ENCODE results near the gene ABHD8.

Gene ABHD8

GRCh38 chr19:17305216-17305516, 1.9 kb upstream of the ABHD8 start:
- DNase-seq: no peak
- TF ChIP-seq EZH2phosphoT487 (IDR thresholded peaks at IDR 0.05; ENCODE audit: low read length) (no peak), EZH2 (optimal IDR thresholded peaks at IDR 0.05; ENCODE audit: low read depth, low read length) (no peak), CTCF (IDR thresholded peaks at IDR 0.05; ENCODE audit: low read length) (no peak)
- no peaks in the 10 kb centered on the region for H3K9me3 ChIP-seq (replicated peaks; ENCODE audit: insufficient read depth, low read length)
- peak overlapping the region; percentile 19; the same call in 1 of the 2 replicates for H2AFZ ChIP-seq (ENCODE audit: low read length)
- no peaks in the 10 kb centered on the region for H4K20me1 ChIP-seq (ENCODE audit: insufficient read depth, low read length)
- H3K79me2 ChIP-seq (ENCODE audit: low read length): peaks cover 28% of the 10 kb centered on the region
- H3K9me2 ChIP-seq (replicated peaks; ENCODE audit: insufficient read depth, low read length): no peaks in the 10 kb centered on the region
- peak overlapping the region; percentile 47; the same call in 1 of the 2 replicates for H3K27ac ChIP-seq (ENCODE audit: low read length)
- H3K4me3 ChIP-seq (ENCODE audit: low read length): 0 out of 2 replicates have a peak overlapping the region, but pooled peaks have one; percentile 5
- peaks cover 18% of the 10 kb centered on the region for H3K4me1 ChIP-seq (ENCODE audit: low read length)
- no peaks in the 10 kb centered on the region for H3K36me3 ChIP-seq (replicated peaks; ENCODE audit: insufficient read depth, low read length)
- H3F3A ChIP-seq (ENCODE audit: insufficient read depth, low read length): peaks cover 24% of the 10 kb centered on the region
- peak overlapping the region; percentile 21; the same call in 1 of the 2 replicates for H3K9ac ChIP-seq (ENCODE audit: low read length)
- H3K4me2 ChIP-seq (ENCODE audit: low read depth, low read length): peak overlapping the region; percentile 46
- H3K27me3 ChIP-seq (replicated peaks; ENCODE audit: insufficient read depth, low read length): no peaks in the 10 kb centered on the region

GRCh38 chr19:17304386-17305215, 1.4 kb upstream of the ABHD8 start:
- H4K20me1 ChIP-seq (ENCODE audit: insufficient read depth, low read length): no peaks in the 10 kb centered on the region
- H3K4me2 ChIP-seq (ENCODE audit: low read depth, low read length): peak overlapping the region; percentile 46
- H3K27me3 ChIP-seq (replicated peaks; ENCODE audit: insufficient read depth, low read length): no peaks in the 10 kb centered on the region
- no peaks in the 10 kb centered on the region for H3K36me3 ChIP-seq (replicated peaks; ENCODE audit: insufficient read depth, low read length)
- H3K4me1 ChIP-seq (ENCODE audit: low read length): peaks cover 17% of the 10 kb centered on the region
- no peaks in the 10 kb centered on the region for H3K9me3 ChIP-seq (replicated peaks; ENCODE audit: insufficient read depth, low read length)
- H3K9me2 ChIP-seq (replicated peaks; ENCODE audit: insufficient read depth, low read length): no peaks in the 10 kb centered on the region
- H3K9ac ChIP-seq (ENCODE audit: low read length): peak overlapping the region; percentile 21; the same call in 1 of the 2 replicates
- H3K79me2 ChIP-seq (ENCODE audit: low read length): peaks cover 22% of the 10 kb centered on the region
- peak overlapping the region; percentile 47; the same call in 1 of the 2 replicates for H3K27ac ChIP-seq (ENCODE audit: low read length)
- H2AFZ ChIP-seq (ENCODE audit: low read length): peak overlapping the region; percentile 19; the same call in 1 of the 2 replicates
- H3F3A ChIP-seq (ENCODE audit: insufficient read depth, low read length): peaks cover 24% of the 10 kb centered on the region
- TF ChIP-seq CTCF (IDR thresholded peaks at IDR 0.05; ENCODE audit: low read length) (no peak), EZH2 (optimal IDR thresholded peaks at IDR 0.05; ENCODE audit: low read depth, low read length) (no peak), EZH2phosphoT487 (IDR thresholded peaks at IDR 0.05; ENCODE audit: low read length) (no peak)
- 0 out of 2 replicates have a peak overlapping the region, but pooled peaks have one; percentile 5 for H3K4me3 ChIP-seq (ENCODE audit: low read length)
- no peak for DNase-seq

- Histone ChIP-seq H3K9ac (ENCODE audit: low read length) (no peak overlapping the region), H2AFZ (ENCODE audit: low read length) (peak overlapping the region; percentile 87), H3K9me2 (replicated peaks; ENCODE audit: insufficient read depth, low read length) (no peaks in the 10 kb centered on the region), H3K27me3 (replicated peaks; ENCODE audit: insufficient read depth, low read length) (no peaks in the 10 kb centered on the region), H3K4me1 (ENCODE audit: low read length) (peaks cover 17% of the 10 kb centered on the region), H3K9me3 (replicated peaks; ENCODE audit: insufficient read depth, low read length) (no peaks in the 10 kb centered on the region), H3K27ac (ENCODE audit: low read length) (no peak overlapping the region), H3K36me3 (replicated peaks; ENCODE audit: insufficient read depth, low read length) (no peaks in the 10 kb centered on the region), H4K20me1 (ENCODE audit: insufficient read depth, low read length) (no peaks in the 10 kb centered on the region), H3K4me2 (ENCODE audit: low read depth, low read length) (peak overlapping the region; percentile 89), H3F3A (ENCODE audit: insufficient read depth, low read length) (peaks cover 24% of the 10 kb centered on the region), H3K4me3 (ENCODE audit: low read length) (no peak overlapping the region), H3K79me2 (ENCODE audit: low read length) (peaks cover 20% of the 10 kb centered on the region)
- TF ChIP-seq CTCF (IDR thresholded peaks at IDR 0.05; ENCODE audit: low read length) (no peak), EZH2phosphoT487 (IDR thresholded peaks at IDR 0.05; ENCODE audit: low read length) (no peak), EZH2 (optimal IDR thresholded peaks at IDR 0.05; ENCODE audit: low read depth, low read length) (no peak)
- DNase-seq: no peak
Measured at GRCh38 chr19:17303940-17304267, 679 bp upstream of the ABHD8 start.
